ENCODE data around the gene AKAP7. TPM values are rescaled to one million over a fixed set of nuclear protein-coding genes. Genes with fewer than 3 reads are reported as not detected.

The AKAP7 gene
- total RNA-seq, 1 donor: 4.7 TPM

Other genes starting within 250 kb of the AKAP7 start
- gene EPB41L2, start 72.2 kb upstream of the AKAP7 start, total RNA-seq: 40.2 and 44.8 TPM in 2 replicates